NCI-H748 treated with DMSO at 0.1 percent for 48 hours (cell line): Measurements from ENCODE around the gene KDM3B.
"Not testable (repeated sequence)": the region's sequence is repeated elsewhere in the genome, so short reads cannot be mapped to it uniquely, and the experiment has no call there.

Experiments used
- DNase-seq: peaks from one replicate; lab custom pipeline; 2025; lab: John Stamatoyannopoulos, UW

The KDM3B gene

GRCh38 chr5:138352071-138352721 is at the start of gene KDM3B:
KDM3B (plus strand) TSS chr5:138352685; CDS start chr5:138352796, 111 bp downstream.
- peak; percentile 73 for DNase-seq

DNA sequence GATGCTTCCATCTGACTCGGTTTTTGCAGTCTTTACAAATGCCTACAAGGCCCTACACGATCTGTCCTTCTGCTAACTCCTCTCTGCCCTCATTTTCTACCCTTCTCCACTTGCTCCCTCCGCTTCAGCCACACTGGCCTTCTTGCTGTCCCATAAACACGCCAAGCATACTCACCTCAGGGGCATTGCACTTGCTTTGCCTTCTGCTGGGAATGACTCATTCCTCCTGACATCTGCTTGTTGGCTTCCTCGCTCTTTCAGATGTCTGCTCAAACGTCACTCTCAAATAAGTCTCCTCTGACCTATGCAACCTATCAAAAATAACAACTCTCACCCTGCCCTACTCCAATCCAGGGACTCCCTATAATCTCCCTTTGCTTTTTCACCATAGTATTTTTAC is 49.1 kb upstream of the KDM3B start:
- DNase-seq, result no peak

- no peak for DNase-seq
Measured at GRCh38 chr5:138305797-138306196, 46.7 kb upstream of the KDM3B start.

GRCh38 chr5:138315751-138316278 is 36.7 kb upstream of the KDM3B start:
- no peak for DNase-seq

DNA sequence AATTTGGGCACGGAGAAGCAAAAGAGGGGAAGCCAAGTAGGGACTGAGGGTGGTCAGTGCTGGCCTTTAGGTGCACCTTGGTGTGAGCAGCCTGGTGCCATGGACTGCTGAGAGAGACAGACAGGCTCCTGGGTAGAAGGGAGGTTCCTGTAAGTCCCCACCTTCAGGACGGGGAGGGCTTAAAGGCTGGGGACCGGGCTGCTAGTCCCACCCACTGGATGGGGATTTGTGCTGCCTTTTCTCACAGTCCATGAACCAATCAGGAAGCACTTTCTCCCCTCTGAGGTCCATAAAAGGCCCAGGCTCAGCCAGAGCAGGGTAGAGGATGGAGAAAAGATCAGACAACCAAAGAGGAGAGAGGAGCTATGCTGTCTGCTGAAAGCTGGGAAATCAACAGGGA is 36.1 kb upstream of the KDM3B start:
- no peak for DNase-seq

DNA sequence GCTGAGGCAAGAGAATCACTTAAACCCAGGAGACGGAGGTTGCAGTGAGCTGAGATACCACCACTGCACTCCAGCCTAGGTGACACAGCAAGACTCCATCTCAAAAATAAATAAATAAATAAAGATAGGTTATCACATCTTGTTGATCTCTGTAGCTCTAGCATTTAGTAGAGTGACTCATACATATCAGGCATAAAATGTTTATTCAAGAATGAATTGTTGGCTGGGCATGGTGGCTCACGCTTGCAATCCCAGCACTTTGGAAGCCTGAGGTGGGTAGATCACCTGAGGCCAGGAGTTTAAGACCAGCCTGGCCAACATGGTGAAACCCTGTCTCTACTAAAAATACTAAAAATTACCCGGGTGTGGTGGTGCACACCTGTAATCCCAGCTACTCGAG is 34.3 kb upstream of the KDM3B start:
- DNase-seq, result not testable (repeated sequence)

GRCh38 chr5:138330813-138331448 is 21.6 kb upstream of the KDM3B start:
- no peak for DNase-seq

DNA sequence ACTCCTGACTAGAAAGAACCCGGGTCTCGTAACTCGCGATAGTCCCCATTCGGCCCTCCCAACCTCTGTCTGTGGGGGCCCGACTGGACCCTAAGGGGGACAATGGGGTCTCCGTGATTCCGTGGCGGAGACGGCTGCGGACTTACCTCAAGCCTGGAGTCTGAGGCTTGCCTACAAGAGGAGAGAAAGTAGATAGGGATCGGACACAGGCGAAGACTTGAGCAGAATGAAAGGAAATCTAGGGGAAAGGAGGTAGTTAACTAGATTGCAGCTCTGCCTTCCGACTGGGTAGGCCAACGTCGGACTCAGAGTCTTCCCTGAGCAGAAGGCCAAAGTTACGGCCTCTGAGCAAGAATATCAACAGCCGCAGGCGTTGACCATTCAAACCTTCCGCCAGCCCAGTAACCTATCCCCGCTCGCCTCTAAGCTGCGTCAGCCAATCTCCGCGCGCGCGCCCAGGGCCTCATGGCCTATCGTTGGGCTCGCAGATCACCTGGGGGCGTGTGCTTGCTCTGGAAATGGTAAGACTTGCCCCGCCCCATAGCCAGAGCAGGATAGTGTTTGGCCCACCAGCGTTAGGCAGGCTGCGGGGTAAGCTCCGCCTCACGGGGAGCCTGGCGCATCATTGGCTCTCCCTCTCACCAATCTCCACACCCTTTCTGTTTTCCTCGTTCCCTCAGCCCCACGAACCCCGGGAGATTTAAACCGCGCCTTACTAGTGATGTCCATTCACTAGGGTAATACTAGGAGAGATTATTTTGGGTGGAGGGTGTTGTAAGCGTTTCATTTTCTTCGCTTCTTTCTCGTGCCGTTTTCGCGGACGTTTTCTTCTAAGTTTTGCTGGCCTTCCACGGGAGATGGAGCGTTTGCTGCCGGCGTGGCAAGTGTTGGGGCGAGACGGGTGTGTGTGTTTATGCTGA is 20.8 kb upstream of the KDM3B start, which contains the start of gene CDC25C:
Gene CDC25C, minus strand, starts transcription at position 356 of the 920 bp plus-strand sequence. CDS start 624 bp downstream, outside the sequence.
- peak; percentile 97 for DNase-seq

DNA sequence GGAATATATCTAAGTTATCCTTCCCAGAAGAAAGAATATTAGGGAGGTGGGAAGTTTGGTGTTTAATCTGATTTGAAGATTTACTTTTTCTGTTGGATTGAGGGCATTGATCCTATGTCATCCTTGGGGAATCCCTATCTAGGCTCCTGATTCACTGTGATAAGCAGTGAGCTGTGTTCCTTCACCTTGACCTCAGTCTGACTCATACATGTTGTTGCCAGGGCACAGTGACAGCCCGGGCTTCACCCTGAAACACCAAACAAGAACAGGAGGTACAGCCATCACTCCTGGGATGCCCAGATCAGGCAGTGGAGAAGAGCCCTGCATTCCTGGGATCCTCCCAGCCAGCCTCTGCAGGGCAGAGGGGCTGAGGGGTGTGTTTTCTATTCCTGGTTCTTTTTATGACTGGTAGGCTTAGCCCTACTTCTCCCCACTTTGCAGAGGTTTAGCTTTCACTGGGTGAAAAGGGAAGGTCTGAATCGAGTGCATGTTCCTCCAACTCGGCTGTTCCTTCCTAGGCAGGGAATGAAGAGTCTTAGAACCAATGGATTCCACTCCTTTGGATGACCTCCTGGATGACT is 17.5 kb upstream of the KDM3B start:
- DNase-seq, result no peak

DNA sequence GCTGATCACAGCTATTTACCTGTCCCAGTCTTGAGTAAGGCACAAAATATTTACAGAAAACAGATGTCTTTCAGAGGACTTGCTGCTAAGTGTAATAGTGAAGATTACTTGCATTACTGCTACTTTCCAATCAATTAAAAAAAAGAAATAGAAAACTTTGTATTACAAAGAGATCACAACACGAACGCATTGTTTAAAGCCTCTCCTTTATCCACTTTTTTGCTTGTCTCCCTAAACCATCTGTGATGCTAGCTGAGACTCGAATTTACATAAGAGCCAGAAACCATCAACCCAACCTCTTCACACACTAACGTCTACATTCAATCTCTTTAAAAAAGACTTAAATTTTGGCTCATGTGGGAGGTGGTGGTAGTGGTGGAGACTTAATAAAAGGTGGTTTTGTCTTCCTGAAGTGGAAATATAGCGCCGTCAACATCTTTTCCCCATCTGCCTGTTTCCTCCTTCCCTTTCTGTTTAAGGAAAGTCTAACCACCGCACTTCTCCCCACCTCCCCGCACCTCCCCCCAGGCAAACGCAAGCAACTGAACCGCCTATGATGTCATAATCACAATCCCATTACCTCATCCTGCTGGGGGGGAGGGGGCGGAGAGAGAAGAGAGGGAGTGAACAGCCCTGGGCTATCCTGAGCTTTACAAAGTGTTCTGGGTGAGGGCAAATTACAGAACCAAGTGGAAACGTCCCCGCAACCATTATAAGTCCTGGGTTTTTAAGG is 15.4 kb upstream of the KDM3B start:
- no peak for DNase-seq

DNA sequence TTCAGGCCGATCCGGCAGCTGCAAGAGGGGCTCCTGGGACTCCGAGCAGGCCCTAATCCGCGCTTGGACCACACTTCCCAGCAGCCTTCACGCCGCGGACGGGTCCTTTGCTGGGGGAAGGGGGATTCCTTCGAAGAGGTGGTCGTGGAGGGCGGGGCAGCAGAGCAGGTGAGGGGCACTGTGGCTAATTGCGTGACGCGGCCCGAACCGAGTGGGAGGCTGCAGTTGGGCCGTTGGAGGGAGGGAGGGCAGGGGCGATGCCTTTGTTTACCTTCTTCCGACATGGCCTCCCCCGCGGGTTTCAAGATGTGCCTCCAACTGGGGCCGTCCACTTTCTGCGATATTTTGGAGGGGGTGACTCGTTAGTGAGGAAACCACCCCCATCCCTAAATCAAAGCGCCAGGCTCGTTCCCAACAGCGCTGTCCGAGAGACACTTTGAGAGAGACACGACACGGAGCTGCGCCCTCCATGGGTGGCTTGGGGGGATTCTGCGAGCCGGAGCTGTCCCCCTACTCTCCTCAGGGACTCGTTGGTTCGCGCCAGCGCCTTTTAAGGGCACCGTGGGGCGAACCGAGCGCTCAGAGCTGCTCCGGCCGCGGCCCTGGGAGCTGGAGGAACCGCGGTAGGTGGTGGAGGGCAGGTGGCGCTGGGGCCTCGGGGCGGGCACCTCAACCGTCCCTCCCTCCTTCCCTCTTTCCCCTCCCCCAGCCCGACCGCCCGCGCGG is 14.6 kb upstream of the KDM3B start, which contains the start of gene FAM53C:
Gene FAM53C, plus strand, starts transcription at position 582 of the 726 bp plus-strand sequence. CDS start 3,070 bp downstream, outside the sequence.
- DNase-seq, result peak; percentile 89

DNA sequence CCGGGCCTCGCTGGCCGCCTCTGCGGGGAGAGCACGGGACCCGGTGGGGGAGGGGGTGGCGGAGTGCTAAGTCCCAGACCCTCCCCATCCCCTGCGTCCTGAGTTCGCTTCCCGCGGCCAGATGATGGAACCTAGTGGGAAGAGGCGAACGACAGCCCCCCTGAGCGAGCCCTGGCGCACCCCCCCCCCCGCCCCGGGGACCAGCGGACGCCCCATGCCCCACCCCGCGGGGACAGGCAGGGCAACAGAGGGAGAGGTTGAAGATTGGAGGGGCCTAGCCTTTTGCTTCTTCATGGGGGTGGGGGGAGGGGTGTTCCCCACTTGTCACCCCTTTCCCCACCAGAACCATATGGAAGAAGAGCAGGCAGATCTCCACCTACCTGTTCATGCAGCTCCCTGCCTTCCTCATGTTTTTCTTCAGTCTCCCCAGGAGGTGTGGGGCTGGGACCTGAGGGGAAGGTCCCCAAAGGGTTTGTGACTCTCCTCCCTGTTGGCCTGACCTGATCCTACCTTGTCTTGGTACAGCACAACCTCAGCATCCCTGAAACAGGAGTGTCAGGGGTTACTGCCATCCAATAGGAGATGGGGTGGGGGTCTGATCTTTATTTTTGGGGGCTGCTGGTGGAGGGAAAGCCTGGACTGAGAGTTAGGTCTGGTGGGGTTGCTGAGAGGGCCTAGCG is 13.9 kb upstream of the KDM3B start:
- no peak for DNase-seq

DNA sequence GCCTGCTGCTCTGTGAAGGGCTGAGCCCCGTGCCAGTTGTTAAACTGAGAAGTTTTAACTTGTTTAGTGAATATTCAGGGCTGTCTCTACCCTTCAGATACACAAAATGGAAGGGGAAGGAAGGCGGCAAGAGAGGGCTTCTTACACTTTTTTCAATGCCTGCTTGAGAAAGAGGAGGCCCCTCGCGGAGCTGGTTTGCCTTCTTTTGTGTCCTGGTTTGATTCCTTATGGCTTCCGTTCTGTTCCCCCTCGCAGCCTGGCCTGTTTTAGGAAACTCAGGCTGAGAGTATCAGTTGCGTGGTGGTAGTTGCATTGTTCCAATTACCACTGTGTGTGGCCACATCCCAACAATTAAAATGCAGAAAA is 13.4 kb upstream of the KDM3B start:
- no peak for DNase-seq

- no peak for DNase-seq
Measured at GRCh38 chr5:138339464-138339863, 13.0 kb upstream of the KDM3B start.

- no peak for DNase-seq
Measured at GRCh38 chr5:138340008-138340407, 12.5 kb upstream of the KDM3B start.

DNA sequence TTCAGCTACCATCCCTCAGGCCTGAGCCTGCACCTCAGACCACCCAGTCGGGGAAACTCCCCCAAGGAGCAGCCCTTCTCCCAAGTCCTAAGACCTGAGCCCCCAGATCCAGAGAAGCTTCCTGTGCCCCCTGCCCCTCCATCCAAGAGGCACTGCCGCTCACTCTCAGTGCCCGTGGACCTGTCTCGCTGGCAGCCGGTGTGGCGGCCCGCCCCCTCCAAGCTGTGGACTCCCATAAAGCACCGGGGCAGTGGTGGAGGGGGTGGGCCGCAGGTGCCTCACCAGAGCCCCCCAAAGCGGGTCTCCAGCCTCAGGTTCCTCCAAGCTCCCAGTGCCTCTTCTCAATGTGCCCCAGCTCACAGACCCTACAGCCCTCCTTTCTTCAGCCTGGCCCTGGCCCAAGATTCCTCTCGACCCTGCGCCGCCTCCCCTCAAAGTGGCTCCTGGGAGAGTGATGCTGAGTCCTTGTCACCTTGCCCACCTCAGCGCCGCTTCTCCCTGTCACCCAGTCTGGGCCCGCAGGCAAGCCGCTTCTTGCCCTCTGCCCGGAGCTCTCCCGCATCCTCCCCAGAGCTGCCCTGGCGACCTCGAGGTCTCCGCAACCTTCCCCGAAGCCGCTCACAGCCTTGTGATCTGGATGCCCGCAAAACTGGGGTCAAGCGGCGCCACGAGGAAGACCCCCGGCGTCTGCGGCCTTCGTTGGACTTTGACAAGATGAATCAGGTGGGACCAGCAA is 7.4 kb upstream of the KDM3B start:
- DNase-seq, result no peak

- DNase-seq, result no peak
Measured at GRCh38 chr5:138346889-138347288, 5.6 kb upstream of the KDM3B start.

GRCh38 chr5:138349852-138350562 is 2.5 kb upstream of the KDM3B start:
- no peak for DNase-seq

GRCh38 chr5:138350563-138350890 is 2.0 kb upstream of the KDM3B start:
- DNase-seq, result no peak
